OCI-LY7 (cell line): ENCODE data around the gene BACE1.

Source experiments
- EZH2phosphoT487 ChIP-seq: fragments of 200-600 bp; sonication (generic); IDR thresholded peaks from 2 replicates; pipeline ENCODE4 v1.6.1; 2018; ENCODE audit warnings: low read depth, borderline replicate concordance, mild to moderate bottlenecking, mixed run types, antibody characterized with exemption, low read length, moderate library complexity, mixed read lengths
- TF ChIP-seq, protein P1 (sequence below): fragments of 200-600 bp; sonication (generic); conservative IDR thresholded peaks from 2 replicates; pipeline ENCODE4 v1.5.1; 2014; ENCODE audit warnings: mild to moderate bottlenecking, antibody characterized with exemption, low read length, moderate library complexity, mixed read lengths

DNA sequence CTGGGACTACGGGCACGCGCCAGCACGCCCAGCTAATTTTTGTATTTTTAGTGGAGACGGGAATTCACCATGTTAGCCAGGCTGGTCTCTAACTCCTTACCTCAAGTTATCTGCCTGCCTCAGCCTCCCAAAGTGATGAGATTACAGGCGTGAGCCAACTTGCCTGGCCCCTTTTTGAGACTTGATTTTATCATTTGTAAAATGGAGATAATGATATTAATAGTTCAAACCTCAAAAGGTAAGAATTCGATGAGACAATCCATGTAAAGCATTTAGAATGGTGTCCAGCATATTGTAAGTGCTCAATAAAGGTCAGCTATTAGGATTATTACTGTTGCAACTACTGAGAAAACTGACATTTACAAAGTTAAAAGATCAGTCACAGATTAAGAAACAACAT lies 2.7 kb upstream of the BACE1 start:
- TF ChIP-seq EZH2phosphoT487, result no peak
- TF ChIP-seq, protein P1, sequence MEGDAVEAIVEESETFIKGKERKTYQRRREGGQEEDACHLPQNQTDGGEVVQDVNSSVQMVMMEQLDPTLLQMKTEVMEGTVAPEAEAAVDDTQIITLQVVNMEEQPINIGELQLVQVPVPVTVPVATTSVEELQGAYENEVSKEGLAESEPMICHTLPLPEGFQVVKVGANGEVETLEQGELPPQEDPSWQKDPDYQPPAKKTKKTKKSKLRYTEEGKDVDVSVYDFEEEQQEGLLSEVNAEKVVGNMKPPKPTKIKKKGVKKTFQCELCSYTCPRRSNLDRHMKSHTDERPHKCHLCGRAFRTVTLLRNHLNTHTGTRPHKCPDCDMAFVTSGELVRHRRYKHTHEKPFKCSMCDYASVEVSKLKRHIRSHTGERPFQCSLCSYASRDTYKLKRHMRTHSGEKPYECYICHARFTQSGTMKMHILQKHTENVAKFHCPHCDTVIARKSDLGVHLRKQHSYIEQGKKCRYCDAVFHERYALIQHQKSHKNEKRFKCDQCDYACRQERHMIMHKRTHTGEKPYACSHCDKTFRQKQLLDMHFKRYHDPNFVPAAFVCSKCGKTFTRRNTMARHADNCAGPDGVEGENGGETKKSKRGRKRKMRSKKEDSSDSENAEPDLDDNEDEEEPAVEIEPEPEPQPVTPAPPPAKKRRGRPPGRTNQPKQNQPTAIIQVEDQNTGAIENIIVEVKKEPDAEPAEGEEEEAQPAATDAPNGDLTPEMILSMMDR, result no peak
